Measurements from ENCODE around the gene CHD6.

CHD6 gene

DNA sequence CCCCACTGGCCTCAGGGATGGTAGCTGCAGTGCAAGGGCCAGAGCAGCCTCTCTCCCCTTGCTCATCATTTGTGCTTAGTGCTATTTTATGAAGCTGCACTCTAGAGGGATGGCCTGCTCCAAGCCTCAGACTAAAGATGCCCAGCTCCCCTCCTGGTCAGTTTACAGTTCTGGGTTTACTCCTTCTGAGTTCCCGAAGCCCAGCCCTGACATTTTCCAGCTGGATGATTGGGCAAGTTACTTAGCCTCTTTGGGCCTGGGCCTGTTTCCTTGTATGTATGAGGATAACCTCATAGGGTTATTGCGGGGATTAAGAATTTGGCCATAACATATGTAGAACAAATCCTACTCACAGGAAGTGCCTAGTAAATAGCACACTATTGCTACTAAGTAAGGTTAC lies 219.8 kb downstream of the CHD6 start:
- DNase-seq (ENCODE audit: low spot score) = no peak

DNA sequence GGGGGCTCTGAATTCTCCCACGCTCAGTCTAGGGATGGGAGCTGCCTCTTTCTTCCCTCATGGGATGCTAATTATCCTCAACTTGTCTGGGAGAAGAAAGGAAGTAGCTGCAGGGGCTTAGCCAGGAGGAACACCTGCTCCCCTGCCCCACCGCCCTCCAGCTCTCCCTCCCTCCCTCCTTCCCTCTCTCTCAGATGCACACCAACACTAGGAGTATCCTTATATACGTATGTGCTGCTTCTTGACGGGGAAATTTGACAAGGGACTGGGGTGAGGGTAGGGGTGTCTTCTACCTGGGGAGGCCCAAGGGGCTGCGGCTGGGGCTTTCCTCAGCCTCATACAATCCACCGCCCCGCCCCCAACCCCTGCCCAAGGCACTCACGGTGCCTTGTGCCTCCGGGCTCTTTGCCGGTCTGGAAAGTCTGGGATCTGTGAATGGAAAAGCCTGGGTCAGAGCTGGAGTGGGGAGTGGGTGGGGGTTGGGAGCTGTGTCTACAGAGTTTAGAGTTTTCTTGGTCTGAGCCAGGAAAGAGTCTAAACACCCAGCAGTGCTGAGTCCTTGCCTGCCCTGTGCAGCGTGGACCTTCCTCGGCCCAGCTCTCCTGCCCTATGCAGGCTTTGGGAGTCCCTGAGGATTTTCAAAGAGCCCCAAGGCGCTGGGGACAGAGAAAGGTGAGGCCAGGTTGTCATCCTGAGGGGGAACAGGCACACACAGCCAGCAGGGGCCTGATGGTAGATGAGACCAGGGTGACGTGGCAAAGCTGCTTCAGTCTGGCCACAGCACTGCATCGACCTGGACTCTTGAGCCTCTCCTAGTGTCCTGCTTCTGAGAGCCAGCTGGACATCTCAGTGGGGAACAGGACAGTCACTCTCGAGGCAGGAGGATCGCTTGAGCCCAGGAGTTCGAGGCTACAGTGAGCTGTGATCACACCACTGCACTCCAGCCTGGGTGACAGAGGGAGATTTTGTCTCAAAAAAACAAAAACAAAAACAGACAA lies 222.2 kb downstream of the CHD6 start:
- no peak for DNase-seq (ENCODE audit: low spot score)

DNA sequence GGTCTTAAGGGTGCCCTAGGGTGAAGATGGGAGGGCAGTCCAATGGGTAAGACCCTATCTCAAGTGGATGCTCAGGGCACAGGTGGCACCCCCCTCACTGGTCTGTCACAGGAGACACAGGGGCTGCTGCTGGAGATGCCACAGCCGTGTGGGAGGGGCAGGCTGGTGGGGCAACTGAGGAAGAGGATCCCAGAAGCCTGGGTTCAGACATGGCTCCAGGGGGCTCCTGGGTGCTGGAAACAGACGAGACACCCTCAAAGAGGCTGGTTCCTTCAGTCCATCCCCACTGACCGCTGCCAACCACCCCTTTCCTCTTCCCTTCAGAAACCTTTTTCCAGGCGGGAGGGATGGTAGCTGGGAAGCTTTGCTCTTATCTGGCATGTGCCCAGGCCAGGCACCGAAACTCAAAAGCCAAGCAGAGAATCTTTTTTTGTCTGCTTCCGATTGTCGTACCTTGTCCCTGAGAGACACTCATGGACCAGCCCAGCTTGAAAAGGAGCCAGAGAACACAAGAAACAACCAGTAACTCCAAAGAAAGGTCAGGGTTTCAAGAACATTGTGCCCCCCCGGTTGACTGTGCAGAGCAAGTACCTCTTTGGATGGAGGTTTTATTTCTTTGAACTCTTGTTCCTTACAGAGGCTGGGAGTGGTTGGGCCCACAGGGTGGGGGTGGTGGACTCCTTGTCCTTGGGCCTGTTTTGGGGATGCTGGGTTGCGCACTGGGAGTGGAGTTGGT lies 223.1 kb downstream of the CHD6 start:
- DNase-seq (ENCODE audit: low spot score) = no peak

DNA sequence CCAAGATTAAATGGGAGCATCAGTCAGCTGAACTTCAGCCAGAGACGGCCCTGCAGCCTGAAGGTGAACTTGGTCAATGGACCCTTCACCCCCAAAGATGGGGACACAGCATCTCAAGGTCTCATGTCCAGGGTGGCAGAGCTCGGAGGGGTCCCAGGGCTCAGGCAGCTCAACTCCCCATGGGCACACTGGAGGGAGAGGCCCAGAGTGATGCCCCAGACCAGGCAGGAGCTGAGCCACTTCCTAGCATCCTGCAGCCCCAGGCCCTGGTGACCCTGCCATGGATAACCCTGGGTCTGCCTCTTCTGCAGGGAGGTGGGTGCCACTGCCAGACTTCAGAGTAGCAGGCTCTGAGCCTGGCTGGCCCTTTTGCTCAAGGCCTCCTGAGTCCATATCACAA lies 224.1 kb downstream of the CHD6 start:
- no peak for DNase-seq (ENCODE audit: low spot score)

DNA sequence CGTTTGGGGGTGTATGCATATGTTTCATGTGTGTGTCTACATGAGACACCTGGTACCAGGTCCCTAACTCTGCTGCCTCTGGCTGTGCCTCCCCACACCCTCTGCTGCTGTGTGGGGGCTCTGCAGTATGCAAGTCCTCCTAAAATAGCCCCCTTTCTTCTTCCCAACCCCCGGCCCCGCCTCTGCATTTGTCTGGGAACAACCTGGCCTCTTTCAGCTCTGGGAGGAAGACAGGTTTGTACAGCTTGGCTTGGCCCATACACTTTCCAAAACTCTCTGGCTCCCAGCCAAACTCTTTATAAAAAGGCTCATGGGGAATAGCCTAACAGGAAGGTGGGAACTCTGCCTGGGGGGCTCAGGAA lies 224.5 kb downstream of the CHD6 start:
- DNase-seq (ENCODE audit: low spot score) = peak; percentile 12

DNA sequence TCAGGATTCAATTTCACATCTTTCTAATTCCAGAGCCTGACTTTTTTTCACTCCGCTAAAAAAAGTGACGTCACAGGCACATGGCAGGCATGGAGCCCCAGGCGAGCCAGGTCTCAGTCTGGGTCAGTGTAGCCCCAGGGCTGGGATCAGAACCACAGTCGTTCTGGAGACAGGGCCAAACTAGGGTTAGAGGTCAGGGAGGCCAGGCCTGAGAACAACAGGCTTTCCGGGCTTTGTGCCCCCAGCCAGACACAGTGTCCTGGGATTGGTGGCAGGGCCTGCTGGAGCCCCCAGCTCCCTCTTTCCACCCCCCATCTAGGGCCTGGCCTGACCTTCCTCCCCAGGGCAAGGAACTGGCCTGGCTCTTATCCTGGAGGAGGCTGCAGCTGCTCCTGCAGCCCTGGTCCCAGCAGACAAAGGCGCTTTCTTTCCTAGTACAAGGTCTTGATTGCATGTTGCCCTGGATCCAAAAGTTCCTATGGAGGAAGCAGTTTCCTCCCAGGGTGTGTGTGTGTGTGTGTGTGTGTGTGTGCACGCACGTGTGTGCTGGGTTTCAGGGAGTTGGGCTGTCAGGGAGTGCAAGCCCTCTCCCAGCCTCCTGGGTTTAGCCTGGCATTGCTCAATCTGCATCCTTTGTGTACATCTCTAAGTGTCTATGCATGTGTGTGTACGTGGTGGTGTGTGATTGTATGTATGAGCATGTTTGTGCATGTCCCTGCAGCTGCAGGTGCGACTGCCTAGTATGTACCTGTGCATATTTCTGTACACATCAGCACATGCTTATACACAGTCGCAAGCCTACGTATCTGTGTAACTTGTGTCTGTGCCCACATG lies 225.1 kb downstream of the CHD6 start:
- peak; percentile 82 for DNase-seq (ENCODE audit: low spot score)

DNA sequence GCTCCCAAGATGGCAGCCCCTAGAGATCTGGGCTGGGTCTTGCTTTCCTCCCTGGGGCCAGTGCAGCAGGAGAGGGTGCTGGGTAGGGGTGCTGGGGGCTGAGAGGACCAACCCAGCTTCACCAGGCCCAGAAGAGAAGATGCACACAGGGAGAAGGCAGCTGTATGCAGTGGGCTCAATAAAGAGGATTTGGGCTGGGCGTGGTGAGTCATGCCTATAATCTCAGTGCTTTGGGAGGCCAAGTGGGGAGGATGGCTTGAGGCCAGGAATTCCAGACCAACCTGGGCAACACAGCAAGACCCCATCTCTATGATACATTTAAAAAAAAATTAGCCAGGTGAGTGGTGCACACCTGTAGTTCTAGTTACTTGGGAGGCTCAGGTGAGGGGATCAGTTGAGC lies 225.9 kb downstream of the CHD6 start:
- no peak for DNase-seq (ENCODE audit: low spot score)

DNA sequence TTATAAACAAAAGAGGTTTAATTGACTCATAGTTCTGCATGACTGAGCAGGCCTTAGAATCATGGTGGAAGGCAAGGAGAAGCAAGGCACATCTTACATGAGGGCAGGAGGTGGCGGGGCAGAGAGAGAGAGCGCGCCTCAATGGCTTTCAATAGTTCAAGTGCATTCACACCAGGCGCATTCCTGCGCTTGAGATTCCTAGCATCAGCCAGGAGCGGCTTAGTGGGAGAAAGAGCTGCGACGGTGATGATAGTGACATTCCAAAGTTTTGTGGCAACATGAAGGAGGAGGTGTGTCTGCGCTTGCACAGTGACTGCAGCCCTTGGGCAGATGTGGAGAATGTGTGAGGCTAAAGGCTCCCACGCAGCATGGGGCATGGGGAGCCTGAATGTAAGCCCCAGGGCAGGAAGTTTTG lies 226.6 kb downstream of the CHD6 start:
- DNase-seq (ENCODE audit: low spot score) = no peak

DNA sequence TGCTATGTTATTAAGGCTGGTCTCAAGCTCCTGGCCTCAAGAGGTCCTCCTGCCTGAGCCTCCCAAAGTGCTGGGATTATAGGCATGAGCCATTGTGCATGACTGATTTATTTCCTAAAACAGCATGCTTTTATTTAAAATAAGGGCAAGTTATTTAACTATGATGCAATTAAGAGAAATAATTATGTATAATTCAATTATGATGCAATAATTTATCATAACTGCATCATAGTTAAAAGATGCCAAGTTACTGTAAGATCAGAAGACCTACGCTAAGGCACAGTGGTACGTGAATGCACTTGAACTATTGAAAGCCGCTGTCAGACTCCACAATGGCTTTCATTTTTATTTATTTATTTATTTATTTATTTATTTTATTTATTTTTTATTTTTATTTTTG lies 227.3 kb downstream of the CHD6 start:
- DNase-seq (ENCODE audit: low spot score) = no peak

DNA sequence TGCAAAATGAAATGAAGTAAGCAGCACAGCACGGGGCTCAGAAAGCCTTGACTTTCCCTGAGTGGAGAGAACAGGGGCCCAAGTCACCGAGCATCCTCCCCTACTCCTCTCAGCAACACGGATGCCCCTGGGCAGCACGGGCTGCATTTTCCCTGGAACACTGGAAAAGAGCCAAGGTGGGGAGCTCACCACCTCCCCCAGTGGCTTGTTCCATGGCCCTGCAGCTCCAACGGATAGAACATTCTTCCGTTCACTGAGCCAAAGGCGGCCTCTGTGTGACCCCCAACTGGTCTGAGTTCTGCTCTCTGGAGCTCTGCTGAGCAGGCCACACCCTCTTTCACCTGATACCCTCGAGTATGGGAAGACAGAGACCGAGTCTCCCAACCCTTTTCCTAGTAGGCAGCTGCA lies 230.7 kb downstream of the CHD6 start:
- DNase-seq (ENCODE audit: low spot score) = no peak

DNA sequence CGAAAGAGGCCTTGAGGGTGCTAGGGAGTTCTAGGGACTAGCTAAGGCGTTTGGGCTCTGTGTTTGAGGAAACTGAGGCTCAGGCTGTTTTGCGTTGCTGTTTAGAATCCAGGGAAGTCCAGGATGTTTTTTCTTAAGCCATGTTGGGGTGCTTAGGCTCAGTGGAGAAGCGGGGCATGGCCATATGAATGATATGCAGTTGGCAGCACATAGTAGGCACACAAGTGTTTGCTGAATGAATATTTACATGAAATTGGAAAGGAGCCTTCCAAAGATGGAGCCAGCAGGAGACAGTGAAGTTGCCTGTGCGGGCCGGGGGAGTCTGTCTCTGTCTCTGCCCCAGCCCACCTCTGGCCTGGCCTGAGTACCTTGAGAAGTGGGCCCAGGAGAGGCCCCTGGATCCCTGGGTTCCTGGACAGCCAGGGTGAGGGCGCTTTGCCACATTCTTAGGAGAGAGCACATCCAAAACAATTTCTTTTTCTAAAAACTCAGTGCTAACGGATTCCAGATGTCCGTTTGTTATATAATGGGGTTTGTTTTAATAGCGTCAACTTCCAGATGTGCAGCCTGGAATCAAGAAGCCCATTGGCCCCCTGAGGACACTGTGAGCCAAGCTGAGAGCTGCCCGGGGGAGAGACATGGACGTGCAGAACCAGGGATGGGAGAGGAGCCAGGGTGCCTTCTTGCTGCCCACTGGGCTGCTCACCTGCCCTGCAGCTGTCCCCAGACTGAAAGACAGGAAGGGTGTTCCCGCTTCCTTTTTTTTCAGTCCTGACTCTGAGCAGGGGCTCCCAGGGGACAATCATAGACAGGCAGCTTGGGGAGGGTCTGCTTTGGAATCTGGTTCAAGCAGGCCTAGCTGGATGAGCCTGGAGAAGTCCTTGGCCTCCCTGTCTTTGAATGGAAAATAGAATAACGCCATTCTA lies 231.4 kb downstream of the CHD6 start:
- no peak for DNase-seq (ENCODE audit: low spot score)

DNA sequence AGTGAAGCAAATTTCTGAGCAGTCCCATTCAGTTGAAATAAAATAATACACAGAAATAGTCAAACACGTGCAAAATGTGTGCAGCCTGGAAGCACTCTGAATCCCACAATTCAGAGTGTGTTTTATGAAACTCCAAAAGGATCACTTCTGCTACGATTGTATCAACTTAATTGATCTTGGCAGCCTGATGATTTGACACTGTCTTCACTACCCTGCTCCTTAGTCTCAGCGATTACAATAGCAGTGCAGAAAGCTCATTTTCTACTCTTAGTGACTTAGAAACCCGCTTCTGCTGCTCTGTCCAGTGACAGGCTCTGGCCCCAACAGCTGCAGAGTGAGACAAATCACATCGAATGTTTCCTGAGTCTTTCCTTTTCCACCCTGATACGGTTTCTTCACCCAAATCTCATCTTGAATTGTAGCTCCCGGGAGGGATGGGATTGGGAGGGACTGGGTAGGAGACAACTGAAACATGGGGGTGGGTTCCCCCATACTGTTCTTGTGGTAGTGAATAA lies 235.3 kb downstream of the CHD6 start:
- no peak for DNase-seq (ENCODE audit: low spot score)

DNA sequence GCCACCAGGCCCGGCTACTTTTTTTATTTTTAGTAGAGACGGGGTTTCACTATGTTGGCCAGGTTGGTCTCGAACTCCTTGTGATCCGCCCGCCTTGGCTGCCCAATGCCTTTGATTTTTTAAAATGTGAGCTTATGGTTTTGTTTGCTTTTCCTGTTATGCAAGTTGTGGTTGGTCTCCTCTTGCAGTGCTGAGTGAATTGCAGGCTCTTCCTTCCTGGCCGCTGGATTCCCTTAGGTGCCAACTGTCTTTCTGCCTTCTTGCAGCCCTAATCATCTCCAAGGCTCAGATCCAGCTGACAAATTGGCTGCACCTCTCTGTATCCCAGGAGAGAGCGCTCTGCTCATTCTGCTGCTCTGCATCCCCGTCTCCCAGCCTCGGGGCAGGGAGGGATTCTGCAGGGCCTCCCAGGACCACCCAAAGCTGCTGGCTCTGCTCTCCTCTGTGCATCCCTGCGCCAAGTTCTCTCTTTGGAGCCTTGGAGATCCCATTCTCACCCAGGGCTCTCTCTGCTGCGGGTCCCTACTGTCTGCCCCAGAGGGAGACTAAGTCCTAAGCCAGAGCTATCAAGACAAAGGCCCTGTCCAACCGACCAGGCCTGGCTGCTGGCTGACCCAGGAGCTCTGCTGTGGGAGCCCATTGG lies 237.5 kb downstream of the CHD6 start:
- DNase-seq (ENCODE audit: low spot score) = peak; percentile 15

DNA sequence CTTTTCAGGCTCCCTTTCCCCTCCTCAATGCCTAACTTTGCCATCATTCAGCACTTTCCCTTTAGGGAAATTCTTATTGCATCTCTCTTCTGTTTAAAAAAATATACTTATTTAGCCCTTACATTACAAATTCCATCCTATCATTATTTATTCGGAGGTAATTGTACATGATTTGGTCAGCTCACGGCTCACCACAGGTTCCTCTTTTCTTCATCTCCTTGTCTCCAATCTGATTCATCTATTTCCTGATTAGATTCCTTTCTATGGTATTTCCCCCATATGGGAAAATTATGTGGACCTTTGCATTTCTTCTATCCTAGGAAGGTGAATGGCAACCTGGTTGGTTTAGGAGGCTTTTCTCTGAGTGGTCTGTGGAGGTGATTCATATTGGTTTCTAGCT lies 238.6 kb downstream of the CHD6 start:
- DNase-seq (ENCODE audit: low spot score) = no peak

DNA sequence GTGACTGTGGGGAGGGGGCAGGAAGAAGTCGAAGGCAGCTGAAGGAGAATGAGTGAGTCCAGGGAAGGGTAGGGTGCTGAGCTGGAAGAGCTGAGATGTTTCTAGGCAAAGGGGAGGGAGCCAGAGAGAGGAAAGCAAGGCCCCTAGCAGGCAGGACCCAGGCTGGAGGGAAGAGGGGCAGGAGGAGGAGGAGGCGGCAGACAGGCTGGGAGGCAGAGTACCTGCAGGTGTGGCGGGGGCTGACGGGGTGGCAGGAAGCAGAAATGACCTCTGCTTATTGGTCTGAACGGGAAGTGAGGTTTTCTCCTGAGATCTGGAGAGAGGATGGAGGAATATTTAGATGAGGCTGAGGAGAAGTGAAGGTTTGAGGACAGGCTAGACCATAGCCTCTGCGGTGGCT lies 240.9 kb downstream of the CHD6 start:
- no peak for DNase-seq (ENCODE audit: low spot score)

DNA sequence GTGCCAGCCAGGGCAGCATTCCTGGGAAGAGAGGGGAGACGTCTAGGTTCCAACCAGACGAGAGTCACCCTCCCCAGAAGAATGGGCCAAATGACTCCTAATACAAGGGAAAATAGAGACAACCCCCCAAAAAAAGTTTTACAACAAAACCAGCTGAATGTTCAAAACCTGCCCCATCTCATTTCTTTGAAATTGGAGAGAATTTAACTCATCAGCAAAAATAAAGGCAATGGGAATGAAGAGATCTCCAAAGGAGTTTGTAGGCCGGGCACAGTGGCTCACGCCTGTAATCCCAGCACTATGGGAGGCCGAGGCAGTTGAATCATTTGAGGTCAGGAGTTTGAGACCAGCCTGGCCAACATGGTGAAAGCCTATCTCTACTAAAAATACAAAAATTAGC lies 241.8 kb downstream of the CHD6 start:
- no peak for DNase-seq (ENCODE audit: low spot score)

DNA sequence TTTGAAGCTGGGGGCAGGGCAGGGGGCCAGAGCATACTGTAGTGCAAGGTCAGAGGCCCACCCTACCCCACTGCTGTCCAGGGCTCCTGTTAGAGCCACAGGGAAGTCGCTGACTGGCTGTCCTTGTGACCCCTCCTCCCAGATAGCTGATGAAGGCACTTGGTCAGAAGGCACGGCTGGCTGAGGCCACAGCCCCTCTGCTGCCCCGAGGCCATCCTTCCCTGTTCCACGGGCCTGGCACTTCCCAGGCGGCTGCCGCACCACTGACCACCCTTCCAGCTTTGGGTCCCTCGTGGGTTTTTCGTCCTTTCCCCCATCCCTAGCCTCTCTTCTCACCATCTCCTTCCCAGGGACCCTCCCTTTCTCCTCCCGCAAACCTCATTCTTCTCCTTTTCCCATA lies 242.3 kb downstream of the CHD6 start:
- DNase-seq (ENCODE audit: low spot score) = no peak

DNA sequence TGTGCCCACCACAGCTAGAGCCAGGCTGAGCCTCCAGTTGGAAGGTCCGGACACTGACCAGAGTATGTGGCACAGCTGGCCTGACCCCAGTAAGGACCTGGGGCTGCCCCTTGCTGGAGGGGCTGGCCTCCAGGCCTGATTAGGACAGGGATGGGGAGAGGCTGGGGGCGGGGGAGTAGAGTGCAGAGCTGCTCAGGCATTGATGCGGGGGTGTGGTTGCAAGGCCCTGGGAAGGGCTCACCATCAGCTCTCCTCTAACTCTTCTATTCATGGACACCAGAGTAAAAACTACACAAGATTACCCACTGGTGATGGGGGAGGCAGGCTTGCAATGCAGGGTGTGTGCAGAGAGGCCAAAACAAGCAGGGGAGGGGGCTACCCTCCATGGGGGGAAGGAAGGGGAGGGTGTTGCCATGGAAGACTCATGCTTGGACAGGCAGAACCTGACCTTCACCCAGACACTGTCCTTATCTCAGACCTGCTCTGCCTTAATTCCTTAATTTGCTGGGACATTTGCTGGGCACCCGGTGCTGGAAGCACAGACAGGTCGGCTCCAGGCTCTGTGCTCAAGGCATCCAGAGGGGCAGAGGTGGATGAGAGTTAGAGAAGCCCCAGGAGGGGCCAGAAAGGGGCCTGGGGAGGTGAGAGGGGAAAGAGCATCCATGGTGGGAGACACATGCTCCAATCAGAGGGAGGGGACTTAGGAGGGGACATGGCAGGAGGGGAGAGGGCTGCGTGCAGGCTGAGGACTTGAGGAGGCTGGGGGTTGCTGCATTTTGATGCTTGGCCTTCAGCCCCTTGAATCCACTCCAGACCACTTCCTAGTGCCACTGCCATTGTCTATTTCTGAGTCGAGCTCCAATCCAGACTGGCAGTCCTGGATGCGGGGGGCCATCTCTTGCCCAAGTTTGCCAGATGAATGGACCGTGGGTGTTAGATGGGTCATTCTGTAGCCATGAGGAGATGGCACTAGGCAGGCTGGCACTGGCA lies 244.0 kb downstream of the CHD6 start:
- DNase-seq (ENCODE audit: low spot score) = no peak

DNA sequence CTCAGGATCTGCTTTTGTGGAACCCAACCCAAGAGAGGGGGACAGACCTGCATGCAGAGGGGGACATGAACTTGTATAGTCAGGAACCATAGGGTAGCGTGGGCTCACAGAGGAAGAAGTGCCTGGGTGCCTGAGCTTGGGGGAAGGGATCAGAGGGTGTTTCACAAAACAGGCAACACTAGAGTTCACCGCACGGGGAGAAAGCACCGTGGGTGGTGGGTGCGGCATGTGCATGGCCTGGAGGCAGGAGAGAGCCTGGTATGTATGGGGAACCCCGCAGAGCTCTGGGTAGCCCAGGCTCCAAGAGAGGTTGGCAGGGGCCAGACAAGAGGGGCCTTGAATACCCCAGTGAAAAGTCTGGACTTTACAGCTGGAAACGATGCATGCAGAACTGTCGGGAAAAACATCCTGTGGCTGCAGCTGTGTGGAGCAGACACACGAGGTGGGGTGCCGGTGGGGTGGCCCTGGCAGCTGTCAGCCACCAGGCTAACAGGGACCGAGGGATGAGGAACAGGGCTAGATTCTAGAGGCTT lies 244.9 kb downstream of the CHD6 start:
- DNase-seq (ENCODE audit: low spot score) = no peak

Measured in pons (tissue), 1 donor.